ENCODE data around the gene RGPD4.
"Not testable (repeated sequence)": the region's sequence is repeated elsewhere in the genome, so short reads cannot be mapped to it uniquely, and the experiment has no call there.

Gene RGPD4

GRCh38 chr2:107826749-107827148 lies at the start of gene RGPD4:
RGPD4 (plus strand) TSS chr2:107826892; CDS start chr2:107827014, 122 bp downstream.
- not testable (repeated sequence) for DNase-seq (ENCODE audit: low spot score)

- DNase-seq (ENCODE audit: low spot score) = no peak
These were observed 48.7 kb upstream of the RGPD4 start for GRCh38 chr2:107777974-107778373.

- no peak for DNase-seq (ENCODE audit: low spot score)
These were observed 40.9 kb upstream of the RGPD4 start for GRCh38 chr2:107785756-107786155.

- no peak for DNase-seq (ENCODE audit: low spot score)
These were observed 35.9 kb upstream of the RGPD4 start for GRCh38 chr2:107790837-107791236.

- DNase-seq (ENCODE audit: low spot score) = no peak
These were observed 25.2 kb upstream of the RGPD4 start for GRCh38 chr2:107801498-107801897.

- DNase-seq (ENCODE audit: low spot score) = no peak
These were observed 21.8 kb upstream of the RGPD4 start for GRCh38 chr2:107804608-107805498.

GRCh38 chr2:107806901-107807300 lies 19.8 kb upstream of the RGPD4 start:
- no peak for DNase-seq (ENCODE audit: low spot score)

- no peak for DNase-seq (ENCODE audit: low spot score)
These were observed 18.7 kb upstream of the RGPD4 start for GRCh38 chr2:107807988-107808387.

- DNase-seq (ENCODE audit: low spot score) = no peak
These were observed 17.7 kb upstream of the RGPD4 start for GRCh38 chr2:107808959-107809358.

GRCh38 chr2:107809835-107810234 lies 16.9 kb upstream of the RGPD4 start:
- DNase-seq (ENCODE audit: low spot score) = no peak

GRCh38 chr2:107810734-107811133 lies 16.0 kb upstream of the RGPD4 start:
- DNase-seq (ENCODE audit: low spot score) = no peak

GRCh38 chr2:107811411-107811810 lies 15.3 kb upstream of the RGPD4 start:
- no peak for DNase-seq (ENCODE audit: low spot score)

- no peak for DNase-seq (ENCODE audit: low spot score)
These were observed 14.7 kb upstream of the RGPD4 start for GRCh38 chr2:107812006-107812405.

- no peak for DNase-seq (ENCODE audit: low spot score)
These were observed 9.3 kb upstream of the RGPD4 start for GRCh38 chr2:107817378-107817777.

- no peak for DNase-seq (ENCODE audit: low spot score)
These were observed 4.4 kb upstream of the RGPD4 start for GRCh38 chr2:107822302-107822701.

GRCh38 chr2:107824451-107825205 lies 2.1 kb upstream of the RGPD4 start:
- no peak for DNase-seq (ENCODE audit: low spot score)

- no peak for DNase-seq (ENCODE audit: low spot score)
These were observed 1.5 kb upstream of the RGPD4 start for GRCh38 chr2:107825206-107825563.

GRCh38 chr2:107829514-107829913 lies 2.8 kb downstream of the RGPD4 start:
- DNase-seq (ENCODE audit: low spot score) = not testable (repeated sequence)

- DNase-seq (ENCODE audit: low spot score) = not testable (repeated sequence)
These were observed 6.5 kb downstream of the RGPD4 start for GRCh38 chr2:107833152-107833551.

GRCh38 chr2:107833618-107834017 lies 6.9 kb downstream of the RGPD4 start:
- not testable (repeated sequence) for DNase-seq (ENCODE audit: low spot score)

- DNase-seq (ENCODE audit: low spot score) = not testable (repeated sequence)
These were observed 89.4 kb downstream of the RGPD4 start for GRCh38 chr2:107916121-107916520.

- not testable (repeated sequence) for DNase-seq (ENCODE audit: low spot score)
These were observed 90.1 kb downstream of the RGPD4 start for GRCh38 chr2:107916696-107917370.

Measured in GM03348 (cell line).